HG03520 (cell line): ENCODE measurements around the gene STRA6.
"Not testable (repeated sequence)": the region's sequence is repeated elsewhere in the genome, so short reads cannot be mapped to it uniquely, and the experiment has no call there.

Experiments used
- ATAC-seq: cut with Tn5 transposase; IDR thresholded peaks from one replicate; pipeline ENCODE4 v1.9.1; 2021; ENCODE audit warnings: mild to moderate bottlenecking, moderate library complexity; ENCODE audit not compliant: unreplicated experiment

STRA6 gene

DNA sequence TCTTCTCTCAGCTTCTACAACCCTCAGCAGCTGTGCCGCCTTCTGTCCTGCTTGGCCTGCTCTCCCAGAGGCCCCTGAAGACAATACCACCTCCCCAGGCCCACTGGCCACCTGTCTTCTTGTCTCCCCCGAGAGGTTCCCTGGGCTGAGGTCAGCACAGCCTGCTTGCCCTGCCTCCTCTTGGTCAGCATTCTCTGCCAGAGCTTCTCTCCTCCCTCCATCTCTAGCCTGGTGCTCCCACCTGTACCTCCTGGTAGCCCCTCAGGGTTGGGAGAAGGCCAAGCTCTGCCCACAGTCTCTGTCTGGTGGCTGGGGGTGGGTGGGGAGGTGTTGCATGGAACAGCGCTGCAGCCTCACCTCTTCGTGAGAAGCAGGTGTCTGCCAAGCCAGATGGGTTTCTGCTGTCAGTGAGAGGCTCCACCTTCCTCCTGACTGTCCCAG is 34.7 kb downstream of the STRA6 start:
- ATAC-seq, result no peak

GRCh38 chr15:74165461-74165860 is 37.1 kb downstream of the STRA6 start:
- no peak for ATAC-seq

DNA sequence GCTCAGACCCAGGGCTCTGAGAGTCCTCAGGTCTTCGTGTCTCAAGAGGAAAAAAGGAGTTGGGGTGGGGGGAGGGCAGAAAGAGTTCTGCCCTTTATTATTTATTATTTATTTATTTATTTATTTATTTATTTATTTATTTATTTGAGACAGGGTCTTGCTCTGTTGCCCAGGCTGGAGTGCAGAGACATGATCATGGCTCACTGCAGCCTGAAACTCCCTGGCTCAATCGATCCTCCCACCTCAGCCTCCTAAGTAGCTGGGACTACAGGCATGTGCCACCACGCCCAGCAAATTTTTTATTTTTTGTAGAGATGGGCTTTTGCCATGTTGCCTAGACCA is 40.4 kb downstream of the STRA6 start:
- not testable (repeated sequence) for ATAC-seq

DNA sequence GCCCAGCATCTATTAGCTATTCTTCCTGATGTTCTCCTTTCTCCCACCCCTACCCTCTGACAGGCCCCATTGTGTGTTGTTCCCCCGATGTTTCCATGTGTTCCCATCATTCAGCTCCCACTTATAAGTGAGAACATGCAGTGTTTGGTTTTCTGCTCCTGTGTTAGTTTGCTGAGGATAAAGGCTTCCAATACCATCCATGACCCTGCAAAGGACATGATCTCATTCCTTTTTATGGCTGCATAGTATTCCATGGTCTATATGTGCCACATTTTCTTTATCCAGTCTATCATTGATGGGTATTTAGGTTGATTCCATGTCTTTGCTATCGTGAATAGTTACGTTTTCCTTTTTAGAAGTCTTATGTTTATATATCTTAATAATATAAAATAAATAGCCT is 42.2 kb downstream of the STRA6 start:
- ATAC-seq, result not testable (repeated sequence)

DNA sequence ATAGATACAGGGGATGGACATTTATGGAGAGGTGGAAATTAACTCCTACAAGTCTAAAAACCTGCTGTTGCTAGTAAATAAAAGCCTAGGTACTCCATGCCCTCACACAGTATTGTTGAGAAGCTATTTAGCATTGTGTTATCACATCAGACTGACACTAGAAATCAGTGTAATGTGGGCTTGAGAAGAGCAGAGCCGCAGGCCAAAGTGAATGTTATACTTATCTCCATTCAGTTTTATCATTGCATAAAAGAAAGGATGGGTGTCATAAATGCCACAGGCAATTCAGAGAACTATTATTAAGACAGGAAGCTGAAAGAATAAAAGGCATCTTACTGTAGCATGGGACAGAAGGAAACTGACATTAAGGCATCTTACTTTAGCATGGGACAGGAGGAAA is 42.8 kb downstream of the STRA6 start:
- no peak for ATAC-seq

DNA sequence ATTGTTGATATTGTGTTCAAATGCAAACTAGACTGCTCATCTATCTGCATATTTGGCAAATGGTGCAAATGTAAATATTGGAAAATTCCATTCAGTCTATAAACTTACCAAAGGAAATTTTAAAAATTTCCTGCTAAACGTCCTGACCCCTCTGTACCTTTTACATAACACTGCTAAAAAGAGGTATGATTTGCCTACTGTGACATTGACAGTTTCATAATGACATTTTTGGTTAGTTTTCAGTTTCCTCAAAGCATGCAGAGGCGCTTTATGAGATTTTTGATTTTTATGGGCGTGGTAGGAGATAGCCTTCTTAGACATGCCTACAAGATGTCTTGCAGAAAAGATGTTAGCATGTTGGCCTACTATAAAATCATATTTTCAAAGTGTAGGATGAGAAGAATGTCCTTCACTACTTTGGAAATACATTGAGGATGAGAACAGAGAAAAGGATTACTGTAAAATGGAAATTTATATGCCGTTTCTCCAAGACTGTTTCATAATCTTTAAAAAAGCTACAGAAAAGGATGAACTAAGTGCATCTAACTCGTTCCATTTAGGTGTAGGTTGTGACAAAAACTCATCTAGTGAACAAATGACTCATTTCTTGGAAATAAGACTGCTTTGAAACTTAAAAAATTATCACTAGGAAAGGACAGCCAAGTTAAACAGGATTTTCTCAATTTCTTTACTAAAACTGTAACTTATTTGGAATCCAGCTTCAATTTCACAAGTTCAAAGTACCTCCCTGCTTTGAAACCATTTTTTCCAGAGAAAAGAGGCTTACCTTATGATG is 43.5 kb downstream of the STRA6 start:
- ATAC-seq, result peak; percentile 43

- no peak for ATAC-seq
These were observed 44.4 kb downstream of the STRA6 start for GRCh38 chr15:74157868-74158827.

DNA sequence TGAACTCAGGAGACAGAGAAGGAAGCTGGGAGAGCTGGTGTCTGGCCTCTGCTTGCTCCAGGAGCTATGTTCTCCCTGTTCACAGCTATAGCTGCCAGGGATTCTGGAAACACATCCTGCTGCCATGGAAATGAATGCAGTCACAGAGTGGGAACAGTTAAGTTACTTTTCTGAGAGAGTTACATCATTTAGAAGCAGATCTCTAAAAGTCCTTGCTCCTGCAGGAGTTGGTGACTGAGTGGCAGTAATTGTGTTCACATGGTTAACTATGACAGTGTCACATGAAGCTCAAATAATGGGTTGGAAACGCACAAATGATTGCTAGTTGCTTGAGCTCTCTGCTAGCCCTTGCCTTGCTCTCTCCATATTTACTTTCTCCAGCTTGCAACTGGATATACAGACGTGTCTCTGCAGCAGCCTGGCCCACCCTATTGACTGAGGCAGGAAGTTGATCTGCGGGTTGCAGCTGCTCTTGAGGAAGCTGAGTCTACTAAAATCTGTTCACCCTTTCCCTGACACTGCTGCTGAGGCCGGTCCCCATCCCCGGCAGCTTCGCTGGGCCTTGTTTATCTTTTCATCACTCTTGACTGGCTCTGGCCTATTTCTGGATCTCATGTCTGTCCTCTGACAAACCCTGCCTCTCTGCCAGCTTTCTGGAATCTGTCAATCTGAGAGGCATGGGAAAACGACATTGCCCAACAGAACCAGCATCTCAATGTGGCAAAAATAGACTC is 45.7 kb downstream of the STRA6 start:
- no peak for ATAC-seq

GRCh38 chr15:74155766-74156417 is 46.7 kb downstream of the STRA6 start:
- ATAC-seq, result no peak

GRCh38 chr15:74147051-74147450 is 55.5 kb downstream of the STRA6 start:
- ATAC-seq, result no peak

DNA sequence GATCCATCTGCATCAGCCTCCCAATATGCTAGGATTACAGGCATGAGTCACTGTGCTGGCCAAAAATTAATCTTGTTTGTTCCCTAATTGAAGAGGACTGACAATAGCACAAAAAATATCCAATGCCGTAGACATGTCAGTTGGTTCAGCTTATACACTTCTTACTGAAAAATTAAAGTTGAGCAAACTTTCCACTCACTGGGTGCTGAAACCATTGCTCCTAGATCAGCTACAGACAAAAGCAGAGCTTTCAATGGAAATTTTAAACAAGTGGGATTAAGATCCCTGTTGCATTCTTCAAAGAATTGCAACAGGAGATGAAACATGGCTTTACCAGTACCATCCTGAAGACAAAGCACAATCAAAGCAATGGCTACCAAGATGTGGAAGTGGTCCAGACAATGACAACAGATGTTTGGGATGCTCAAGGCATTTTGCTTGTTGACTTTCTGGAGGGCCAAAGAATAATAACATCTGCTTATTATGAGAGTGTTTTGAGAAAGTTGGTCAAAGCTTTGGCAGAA is 56.2 kb downstream of the STRA6 start:
- no peak for ATAC-seq

DNA sequence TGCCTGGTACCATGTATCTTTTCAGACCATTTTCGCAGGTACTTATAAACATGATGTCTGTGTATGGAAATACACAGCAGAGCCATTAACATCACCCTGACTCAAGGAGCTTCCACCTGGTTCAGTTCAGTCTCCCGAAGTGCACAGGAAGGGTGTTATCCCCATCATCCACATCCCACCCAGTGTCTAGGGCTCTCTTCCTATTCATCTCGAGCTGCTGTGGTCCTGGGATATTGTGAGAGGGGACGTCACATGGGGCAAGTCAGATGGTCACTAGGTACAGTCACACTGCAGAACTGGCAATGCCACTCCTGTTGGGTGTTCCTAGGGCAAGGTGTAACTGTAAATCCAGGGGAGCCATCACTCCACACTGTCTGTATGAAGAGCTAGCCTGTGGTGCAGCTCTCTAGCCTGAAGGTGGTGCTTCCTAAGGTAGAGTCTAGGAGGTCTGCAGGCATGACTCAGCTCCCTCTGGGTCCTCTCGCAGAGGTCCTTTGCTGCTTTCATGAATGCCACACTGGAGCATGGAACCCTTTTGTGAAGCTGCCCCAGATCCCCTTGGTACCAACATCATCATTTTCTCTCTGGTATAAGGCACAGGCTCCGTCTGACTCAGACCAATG is 58.3 kb downstream of the STRA6 start:
- no peak for ATAC-seq

- ATAC-seq, result no peak
These were observed 61.0 kb downstream of the STRA6 start for GRCh38 chr15:74141591-74141990.

DNA sequence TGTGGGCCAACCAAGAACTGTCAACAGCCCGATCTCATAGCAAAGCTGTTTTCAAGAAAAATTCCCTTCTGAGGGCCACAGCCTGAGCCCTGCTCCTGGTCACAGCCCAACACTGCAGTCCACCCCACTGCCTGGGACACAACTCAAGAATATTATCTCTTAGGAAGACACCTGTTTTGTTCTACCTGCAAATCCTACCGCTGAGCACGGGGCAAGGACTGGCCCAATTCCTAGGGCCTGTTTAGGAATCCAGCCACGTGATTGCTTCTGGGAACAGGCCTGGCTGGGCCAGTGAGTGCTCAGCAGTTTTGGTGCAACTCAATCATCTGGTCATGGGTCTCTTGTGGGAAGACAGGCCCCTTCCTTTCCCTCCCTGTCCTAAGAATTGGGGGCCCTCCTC is 63.9 kb downstream of the STRA6 start:
- ATAC-seq, result no peak

GRCh38 chr15:74137537-74137894 is 65.1 kb downstream of the STRA6 start:
- ATAC-seq, result no peak

DNA sequence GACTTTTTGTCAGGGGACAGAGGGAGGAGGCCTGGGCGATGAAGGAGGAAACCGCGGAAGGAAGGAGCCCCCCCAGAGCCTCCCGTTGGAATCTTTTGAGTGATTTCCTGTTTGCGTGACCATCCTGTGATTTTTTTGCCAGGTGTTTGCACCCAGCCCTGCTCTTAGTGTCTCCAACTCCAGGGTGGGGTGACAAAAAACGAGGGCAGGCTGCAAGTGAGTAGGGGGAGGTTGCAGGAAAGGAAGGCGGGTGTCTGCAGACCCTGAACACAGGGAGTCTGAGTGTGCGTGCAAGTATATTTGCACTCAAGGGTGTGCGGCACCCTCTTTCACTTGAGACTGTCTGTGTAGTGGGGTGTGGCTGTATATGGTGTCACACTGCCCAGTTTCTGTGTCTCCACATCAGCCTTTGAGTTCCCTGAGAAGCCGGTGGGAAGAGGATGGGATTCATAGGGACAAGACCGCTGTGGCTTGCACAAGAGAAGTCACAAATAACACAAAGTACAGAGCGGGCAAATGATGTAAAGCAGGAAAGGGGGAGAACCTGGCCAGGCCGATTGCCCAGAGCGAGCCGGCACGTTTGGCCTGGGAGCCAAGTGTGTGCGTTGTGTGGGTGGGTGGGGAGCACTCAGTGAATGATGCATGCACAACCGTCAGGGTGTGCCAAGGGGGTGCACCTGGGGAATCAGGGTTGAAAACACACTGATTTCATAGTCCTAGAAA is 65.6 kb downstream of the STRA6 start:
- ATAC-seq, result no peak

GRCh38 chr15:74136540-74136813 is 66.1 kb downstream of the STRA6 start:
- ATAC-seq, result no peak

DNA sequence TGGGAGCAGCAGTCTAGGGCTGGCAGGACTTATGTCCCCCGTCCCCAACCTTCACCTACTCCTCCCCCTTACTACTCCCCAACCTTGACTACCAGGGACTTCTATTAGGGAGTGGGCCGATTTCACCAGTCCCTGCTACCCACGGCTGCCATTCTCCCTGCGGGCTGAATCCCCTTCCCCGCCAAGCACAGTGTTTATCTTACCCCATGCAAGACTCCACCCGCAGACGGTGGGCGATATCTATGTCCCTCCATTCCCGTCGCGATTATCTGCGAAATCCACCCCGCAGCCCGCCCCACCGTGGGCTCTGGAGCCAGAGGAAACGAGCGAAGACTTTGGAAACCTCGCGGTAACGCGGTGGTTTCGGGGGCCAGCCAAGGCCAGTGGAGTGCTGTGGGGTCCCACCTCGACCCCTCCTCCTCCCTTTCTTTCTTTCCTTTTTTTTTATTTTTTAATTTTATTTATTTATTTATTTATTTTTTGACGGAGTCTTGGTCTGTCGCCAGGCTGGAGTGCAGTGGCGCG is 67.5 kb downstream of the STRA6 start:
- ATAC-seq, result no peak

DNA sequence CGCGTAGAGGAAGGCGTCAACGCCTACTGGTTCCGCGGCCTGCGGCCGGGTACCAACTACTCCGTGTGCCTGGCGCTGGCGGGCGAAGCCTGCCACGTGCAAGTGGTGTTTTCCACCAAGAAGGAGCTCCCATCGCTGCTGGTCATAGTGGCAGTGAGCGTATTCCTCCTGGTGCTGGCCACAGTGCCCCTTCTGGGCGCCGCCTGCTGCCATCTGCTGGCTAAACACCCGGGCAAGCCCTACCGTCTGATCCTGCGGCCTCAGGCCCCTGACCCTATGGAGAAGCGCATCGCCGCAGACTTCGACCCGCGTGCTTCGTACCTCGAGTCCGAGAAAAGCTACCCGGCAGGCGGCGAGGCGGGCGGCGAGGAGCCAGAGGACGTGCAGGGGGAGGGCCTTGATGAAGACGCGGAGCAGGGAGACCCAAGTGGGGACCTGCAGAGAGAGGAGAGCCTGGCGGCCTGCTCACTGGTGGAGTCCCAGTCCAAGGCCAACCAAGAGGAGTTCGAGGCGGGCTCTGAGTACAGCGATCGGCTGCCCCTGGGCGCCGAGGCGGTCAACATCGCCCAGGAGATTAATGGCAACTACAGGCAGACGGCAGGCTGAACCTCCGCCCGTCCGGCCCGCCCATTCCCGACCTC is 68.1 kb downstream of the STRA6 start:
- ATAC-seq, result no peak
